Stimulated activated CD4-positive, alpha-beta T cell treated with anti-CD3 and anti-CD28 coated beads, Interleukin-2, amount 100 ng/mL, for 4 hours (primary cell): ENCODE data around the gene CELF5.
A peak's percentile ranks its signal among the peaks of the same experiment; 100 is the strongest.

ENCODE experiments used
- DNase-seq: peaks from one replicate; pipeline ENCODE4 v3.0.0-alpha.2; 2020; ENCODE audit warnings: low read depth

Gene CELF5

GRCh38 chr19:3224346-3225168 is at the start of gene CELF5:
Gene CELF5 (plus strand): TSS chr19:3224661. CDS start chr19:3224740, 79 bp downstream.
- peak; percentile 50 for DNase-seq

GRCh38 chr19:3175781-3176714 is 48.4 kb upstream of the CELF5 start:
- no peak for DNase-seq

GRCh38 chr19:3176715-3177501 is 47.6 kb upstream of the CELF5 start:
- DNase-seq: peak; percentile 70

- no peak for DNase-seq
Observed at GRCh38 chr19:3178377-3178972, 46.0 kb upstream of the CELF5 start, which contains the start of gene S1PR4. Gene S1PR4 (plus strand): TSS chr19:3178769. CDS start chr19:3178793, 24 bp downstream.

GRCh38 chr19:3178973-3179738 is 45.3 kb upstream of the CELF5 start:
- DNase-seq: no peak

- no peak for DNase-seq
Observed at GRCh38 chr19:3179739-3180293, 44.6 kb upstream of the CELF5 start.

- no peak for DNase-seq
Observed at GRCh38 chr19:3183721-3184641, 40.5 kb upstream of the CELF5 start.

- peak; percentile 52 for DNase-seq
Observed at GRCh38 chr19:3184847-3185460, 39.5 kb upstream of the CELF5 start.

- peak; percentile 90 for DNase-seq
Observed at GRCh38 chr19:3185461-3186159, 38.9 kb upstream of the CELF5 start, which contains the start of gene NCLN. Gene NCLN (plus strand): TSS chr19:3185930. CDS start chr19:3186031, 101 bp downstream.

- DNase-seq: no peak
Observed at GRCh38 chr19:3186160-3186688, 38.2 kb upstream of the CELF5 start.

GRCh38 chr19:3186891-3187661 is 37.4 kb upstream of the CELF5 start:
- DNase-seq: no peak

- DNase-seq: no peak
Observed at GRCh38 chr19:3187662-3188511, 36.6 kb upstream of the CELF5 start.

GRCh38 chr19:3188627-3189596 is 35.5 kb upstream of the CELF5 start:
- DNase-seq: no peak

GRCh38 chr19:3189702-3190469 is 34.6 kb upstream of the CELF5 start:
- no peak for DNase-seq
